ENCODE results near the gene ATP2B3. TPM values are rescaled to one million over a fixed set of nuclear protein-coding genes. Genes with fewer than 3 reads are reported as not detected.

Gene ATP2B3
- total and polyA plus RNA-seq, 8 donors = 0.03 to 0.12 (median 0.04) TPM; not detected in 2

GRCh38 chrX:153494541-153495361 is 22.7 kb upstream of the ATP2B3 start, which contains the start of gene BGN:
BGN (plus strand) TSS chrX:153494980; CDS start chrX:153504632, 9,652 bp downstream.
- no peak for FAIRE-seq
- intact Hi-C loops (cut with DNase I) = no loop called here
- H3K9me3 ChIP-seq = no peaks in the 10 kb centered on the region
- peak in 3 of 4 donors; percentile 19 to 56 (median 40) for ATAC-seq
- TF ChIP-seq CTCF (IDR thresholded peaks at IDR 0.05) = no peak
- H3K4me1 ChIP-seq = no peaks in the 10 kb centered on the region
- no peak within 1 kb of the TSS for H3K27ac ChIP-seq
- peak within 1 kb of the TSS in 1 of 4 donors; percentile 18 for H3K4me3 ChIP-seq
- 10 to 37% methylated on average over 28 to 31 of the region's 41 CpGs for WGBS, 2 donors
- peaks cover 0 to 7% (median 2%) of the 10 kb centered on the region in 4 donors for H3K27me3 ChIP-seq
- no peak for DNase-seq
- no peaks in the 10 kb centered on the region for H3K36me3 ChIP-seq

- ATAC-seq (peak in 2 of 4 donors; percentile 11), DNase-seq (no peak), FAIRE-seq (no peak)
- Histone ChIP-seq H3K36me3 (no peaks in the 10 kb centered on the region), H3K4me3 (peak overlapping the region in 1 of 4 donors; percentile 18), H3K27me3 (peaks cover 0 to 7% (median 2%) of the 10 kb centered on the region in 4 donors), H3K27ac (no peak overlapping the region), H3K4me1 (no peaks in the 10 kb centered on the region), H3K9me3 (no peaks in the 10 kb centered on the region)
- no peak for TF ChIP-seq CTCF (IDR thresholded peaks at IDR 0.05)
- WGBS, 2 donors = 28 to 52% methylated on average over 17 of the region's 17 CpGs
- intact Hi-C loops (cut with DNase I) = no loop called here
These were observed 22.1 kb upstream of the ATP2B3 start for GRCh38 chrX:153495362-153495751.

- Histone ChIP-seq H3K27ac (no peak overlapping the region), H3K9me3 (no peaks in the 10 kb centered on the region), H3K36me3 (no peaks in the 10 kb centered on the region), H3K27me3 (peaks cover 0 to 7% (median 2%) of the 10 kb centered on the region in 4 donors), H3K4me3 (peak overlapping the region in 1 of 4 donors; percentile 3), H3K4me1 (no peaks in the 10 kb centered on the region)
- intact Hi-C loops (cut with DNase I) = no loop called here
- ATAC-seq = no peak
- TF ChIP-seq CTCF (IDR thresholded peaks at IDR 0.05) = no peak
- 70 to 76% methylated on average over 15 to 18 of the region's 18 CpGs for WGBS, 2 donors
- DNase-seq = no peak
- no peak for FAIRE-seq
These were observed 21.4 kb upstream of the ATP2B3 start for GRCh38 chrX:153495903-153496589.

- Histone ChIP-seq H3K27me3 (peaks cover 0 to 7% (median 2%) of the 10 kb centered on the region in 4 donors), H3K4me3 (peak overlapping the region in 1 of 4 donors; percentile 3), H3K27ac (no peak overlapping the region), H3K4me1 (no peaks in the 10 kb centered on the region), H3K9me3 (no peaks in the 10 kb centered on the region), H3K36me3 (no peaks in the 10 kb centered on the region)
- DNase-seq (no peak), FAIRE-seq (no peak), ATAC-seq (no peak)
- intact Hi-C loops (cut with DNase I) = no loop called here
- 55 to 63% methylated on average over 8 of the region's 8 CpGs for WGBS, 2 donors
- no peak for TF ChIP-seq CTCF (IDR thresholded peaks at IDR 0.05)
These were observed 20.9 kb upstream of the ATP2B3 start for GRCh38 chrX:153496590-153496959.
